Mesodermal cell (in vitro differentiated cells): ENCODE results near the gene USP16.

ENCODE experiments used
- H3K27ac ChIP-seq: 2 replicates; pipeline ENCODE4 v1.7.0; 2013; ENCODE audit warnings: mild to moderate bottlenecking, low read depth, low read length, moderate library complexity; ENCODE audit not compliant: severe bottlenecking
- H3K36me3 ChIP-seq: 2 replicates; pipeline ENCODE4 v1.7.1; 2013; ENCODE audit warnings: mild to moderate bottlenecking, low read length, moderate library complexity; ENCODE audit not compliant: control insufficient read depth, insufficient read depth
- H3K4me1 ChIP-seq: one replicate; pipeline ENCODE4 v1.7.1; 2013; ENCODE audit warnings: mild to moderate bottlenecking, low read length; ENCODE audit not compliant: insufficient read depth, control insufficient read depth, poor library complexity, severe bottlenecking
- H3K4me3 ChIP-seq: 2 replicates; pipeline ENCODE4 v1.7.0; 2013; ENCODE audit warnings: low read length, control low read depth, mild to moderate bottlenecking; ENCODE audit not compliant: insufficient read depth, poor library complexity, severe bottlenecking; ENCODE audit errors: extremely low read depth
- H3K9me3 ChIP-seq: 2 replicates; pipeline ENCODE4 v1.7.1; 2013; ENCODE audit warnings: mild to moderate bottlenecking, low read length, moderate library complexity; ENCODE audit not compliant: control insufficient read depth
- WGBS, 2 experiments: methylation state at CpG; one replicate each; pipeline ENCODE4 v1.1.5; 2013; ENCODE audit warnings: missing lambda C conversion rate in 2 of 2; ENCODE audit not compliant: insufficient coverage in 2 of 2; 5-methylcytosine and 5-hydroxymethylcytosine counted together

USP16 gene

DNA sequence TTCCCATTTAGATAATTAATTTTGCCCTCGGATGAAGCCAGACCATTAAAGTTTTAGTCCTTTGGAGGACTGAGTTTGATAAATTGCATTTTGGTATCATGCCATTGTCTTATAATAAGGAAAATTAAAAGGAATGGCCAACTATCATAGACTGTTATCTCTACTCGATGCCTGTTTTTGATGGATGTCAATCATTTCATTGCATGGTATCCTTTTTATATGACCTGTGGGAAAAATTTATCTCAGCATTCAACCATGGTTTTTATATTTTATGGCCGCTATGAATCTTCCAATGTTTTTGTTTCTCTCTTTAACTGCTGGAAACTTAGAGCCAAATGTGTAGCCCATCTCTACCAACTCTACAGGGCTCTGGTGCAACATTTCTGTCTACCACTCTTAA lies 58.8 kb downstream of the USP16 start:
- 88 to 93% methylated on average over 1 to 2 of the region's 3 CpGs for WGBS, 2 experiments
- Histone ChIP-seq H3K36me3 (no peaks in the 10 kb centered on the region), H3K27ac (no peak overlapping the region), H3K9me3 (no peaks in the 10 kb centered on the region), H3K4me1 (no peaks in the 10 kb centered on the region), H3K4me3 (no peak overlapping the region)

DNA sequence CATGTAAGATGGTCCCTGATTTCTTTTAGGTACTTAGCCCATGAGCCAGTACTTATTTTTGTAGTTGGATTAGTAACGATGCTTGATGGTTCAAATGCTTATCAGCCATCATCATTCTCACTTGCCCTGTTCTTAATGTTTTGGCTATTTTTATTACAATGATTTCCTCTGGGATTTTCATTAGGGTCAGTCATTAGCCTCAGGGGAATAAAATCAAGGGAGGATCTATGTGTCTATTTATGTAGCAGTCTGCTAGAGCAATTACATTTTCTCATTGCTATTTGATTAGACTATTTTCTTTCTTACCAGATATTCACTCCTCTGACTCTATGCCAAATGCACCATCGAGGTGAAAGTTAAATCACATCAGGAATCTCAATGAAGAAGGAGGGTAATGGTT lies 59.9 kb downstream of the USP16 start:
- H3K9me3 ChIP-seq = no peaks in the 10 kb centered on the region
- WGBS, 2 experiments = no CpG with 5 or more reads among the region's 2 CpGs
- H3K36me3 ChIP-seq = no peaks in the 10 kb centered on the region
- no peak overlapping the region for H3K27ac ChIP-seq
- no peak overlapping the region for H3K4me3 ChIP-seq
- H3K4me1 ChIP-seq = no peaks in the 10 kb centered on the region

DNA sequence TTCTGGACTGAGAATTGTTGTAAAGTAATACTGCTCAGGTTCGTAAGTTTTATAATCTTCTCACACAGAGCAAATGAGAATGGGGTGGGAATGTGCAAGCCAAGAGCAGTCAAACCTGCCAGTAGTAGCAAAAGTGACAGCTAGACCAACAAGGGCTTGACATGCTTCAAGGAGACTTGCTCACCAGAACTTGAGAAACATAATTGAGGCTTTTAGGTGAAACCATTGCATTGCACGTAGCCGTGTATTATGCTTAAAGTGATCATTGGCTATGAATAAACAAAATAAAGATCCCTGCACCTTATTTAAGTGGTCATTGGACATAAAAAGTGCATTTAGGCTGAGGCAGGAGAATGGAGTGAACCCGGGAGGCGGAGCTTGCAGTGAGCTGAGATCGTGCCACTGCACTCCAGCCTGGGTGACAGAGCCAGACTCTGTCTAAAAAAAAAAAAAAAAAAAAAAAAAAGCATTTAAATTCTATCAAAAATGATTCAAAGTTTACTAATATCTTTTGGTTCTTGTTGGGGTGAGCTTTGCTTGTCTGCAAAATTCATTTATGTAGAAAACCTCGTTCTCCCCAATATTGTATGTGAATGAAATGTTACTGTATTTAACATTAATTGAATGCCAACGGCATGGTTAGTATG lies 60.8 kb downstream of the USP16 start:
- H3K36me3 ChIP-seq = no peaks in the 10 kb centered on the region
- H3K9me3 ChIP-seq = no peaks in the 10 kb centered on the region
- H3K4me3 ChIP-seq = no peak overlapping the region
- H3K27ac ChIP-seq = no peak overlapping the region
- WGBS, 2 experiments = 100% methylated on average over 2 of the region's 8 CpGs; no CpG with 5 or more reads in 1 of the 2 experiments
- no peaks in the 10 kb centered on the region for H3K4me1 ChIP-seq

DNA sequence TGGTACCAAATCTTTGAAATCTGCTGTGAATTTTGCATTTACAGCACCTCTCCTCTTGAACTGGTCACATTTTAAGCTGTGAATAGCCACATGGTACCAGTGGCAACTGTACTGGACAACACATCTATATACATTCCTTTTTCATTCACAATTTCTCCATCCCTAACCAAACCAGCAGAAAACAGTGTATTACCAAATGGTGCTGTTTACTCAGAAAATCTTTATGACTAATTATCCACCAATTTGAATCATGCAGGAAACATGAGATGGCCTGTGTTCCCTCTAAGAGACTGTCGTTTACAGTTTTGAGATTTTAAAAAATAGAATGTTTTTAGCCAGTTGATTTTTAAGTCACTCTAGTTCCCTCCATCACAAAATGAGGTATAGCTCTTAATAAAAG lies 66.6 kb downstream of the USP16 start:
- Histone ChIP-seq H3K36me3 (no peaks in the 10 kb centered on the region), H3K9me3 (no peaks in the 10 kb centered on the region), H3K27ac (no peak overlapping the region), H3K4me1 (peaks cover 3% of the 10 kb centered on the region), H3K4me3 (no peak overlapping the region)
- no CpG with 5 or more reads among the region's 1 CpG for WGBS, 2 experiments

DNA sequence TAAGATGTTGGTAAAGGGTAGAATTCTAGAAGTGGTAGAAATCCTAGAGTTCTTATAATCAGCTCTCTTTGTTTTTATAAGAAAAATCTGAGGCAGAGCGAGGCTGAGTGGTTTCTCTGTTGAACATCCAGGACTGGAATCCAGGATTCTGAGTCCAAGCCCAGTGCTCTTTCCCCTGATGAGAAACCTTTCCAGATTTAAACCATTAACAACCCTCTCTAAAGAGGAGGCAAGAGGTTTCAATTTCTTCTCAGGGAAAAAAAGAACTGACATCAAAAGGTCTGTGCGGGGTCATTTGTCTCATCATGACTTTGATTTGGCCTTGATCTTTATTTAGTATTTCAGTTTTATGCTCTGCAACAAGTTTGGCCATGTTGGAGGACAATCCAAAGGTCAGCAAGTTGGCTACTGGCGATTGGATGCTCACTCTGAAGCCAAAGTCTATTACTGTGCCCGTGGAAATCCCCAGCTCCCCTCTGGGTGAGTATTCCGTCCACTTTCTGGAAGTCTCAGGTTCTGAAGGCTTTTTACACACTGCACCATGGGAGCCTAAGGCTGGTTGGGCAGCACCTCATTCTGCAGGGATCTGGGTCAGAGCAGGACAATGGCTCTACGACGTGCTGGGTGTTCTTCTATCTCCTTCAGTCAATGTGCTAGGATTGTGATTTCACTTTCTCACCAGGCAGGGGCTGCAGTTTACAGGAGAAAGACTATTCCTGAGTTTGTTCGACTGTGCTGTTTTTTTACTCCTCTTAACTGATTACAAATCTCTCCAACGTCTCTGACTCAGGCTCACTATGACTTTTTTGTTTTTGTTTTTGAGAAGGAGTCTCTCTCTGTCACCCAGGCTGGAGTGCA lies 67.9 kb downstream of the USP16 start:
- peaks cover 3% of the 10 kb centered on the region for H3K4me1 ChIP-seq
- 74 to 78% methylated on average over 5 to 8 of the region's 9 CpGs for WGBS, 2 experiments
- H3K27ac ChIP-seq = no peak overlapping the region
- no peaks in the 10 kb centered on the region for H3K9me3 ChIP-seq
- H3K4me3 ChIP-seq = no peak overlapping the region
- H3K36me3 ChIP-seq = no peaks in the 10 kb centered on the region

DNA sequence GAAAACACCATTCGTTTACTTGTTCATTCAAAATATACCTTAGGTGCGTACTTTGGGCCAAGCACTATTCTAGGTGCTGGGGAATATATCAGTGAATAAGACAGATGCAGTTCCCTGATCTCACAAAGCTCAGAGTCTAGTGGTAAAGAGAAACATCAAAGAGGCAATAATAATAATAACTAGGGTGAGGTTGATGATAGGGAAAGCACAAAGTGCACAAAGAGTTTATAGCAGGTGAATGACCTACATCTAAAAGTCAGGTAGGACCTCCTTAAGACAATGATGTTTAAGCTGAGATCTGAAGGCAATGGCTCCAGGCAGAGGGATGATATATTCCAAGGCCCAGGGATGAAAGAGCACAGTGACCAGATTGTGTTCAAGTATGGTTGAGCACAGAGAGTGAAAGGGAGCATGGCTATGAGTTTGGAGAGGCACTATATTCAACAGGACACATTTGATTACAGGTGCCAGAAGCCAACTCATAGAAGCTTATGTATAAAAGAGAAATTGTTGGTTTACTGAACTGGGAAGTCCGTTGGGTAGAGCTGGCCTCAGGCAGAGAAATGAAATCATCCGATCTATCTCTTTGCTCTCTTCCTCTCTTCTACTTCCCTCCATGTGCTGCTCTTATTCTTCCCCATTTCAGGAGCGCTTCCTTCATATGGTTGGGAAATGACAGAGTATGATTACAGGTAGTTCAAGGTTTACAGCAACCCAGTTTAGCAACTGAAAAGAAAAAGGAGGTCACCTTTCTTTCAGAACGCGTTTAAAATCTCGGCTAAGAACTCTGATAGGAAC lies 71.9 kb downstream of the USP16 start:
- H3K9me3 ChIP-seq = no peaks in the 10 kb centered on the region
- H3K4me1 ChIP-seq = peaks cover 5% of the 10 kb centered on the region
- no peaks in the 10 kb centered on the region for H3K36me3 ChIP-seq
- 85 to 89% methylated on average over 3 to 4 of the region's 8 CpGs for WGBS, 2 experiments
- no peak overlapping the region for H3K4me3 ChIP-seq
- no peak overlapping the region for H3K27ac ChIP-seq

DNA sequence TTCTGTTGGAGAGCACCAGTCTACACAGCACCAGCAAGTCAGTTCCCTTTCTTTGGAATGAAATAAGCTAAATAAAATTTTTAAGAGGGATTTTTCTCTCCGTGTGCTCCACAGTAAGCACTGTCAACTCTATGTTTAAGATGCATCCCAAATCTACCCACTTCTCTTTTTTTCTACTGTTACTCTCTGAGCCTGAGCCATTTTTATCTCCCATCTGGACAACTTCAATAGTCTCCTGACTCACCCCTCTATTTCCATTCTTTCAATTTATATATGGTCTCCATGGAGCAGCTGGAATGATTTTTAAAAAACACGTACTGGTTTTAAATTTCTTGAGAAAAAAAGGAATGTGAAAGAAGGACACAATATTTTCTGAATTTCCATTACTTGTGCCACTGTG lies 73.7 kb downstream of the USP16 start:
- H3K36me3 ChIP-seq = no peaks in the 10 kb centered on the region
- WGBS, 2 experiments = 86% methylated on average over 1 of the region's 2 CpGs; no CpG with 5 or more reads in 1 of the 2 experiments
- peaks cover 4% of the 10 kb centered on the region for H3K4me1 ChIP-seq
- no peaks in the 10 kb centered on the region for H3K9me3 ChIP-seq
- no peak overlapping the region for H3K4me3 ChIP-seq
- H3K27ac ChIP-seq = no peak overlapping the region

DNA sequence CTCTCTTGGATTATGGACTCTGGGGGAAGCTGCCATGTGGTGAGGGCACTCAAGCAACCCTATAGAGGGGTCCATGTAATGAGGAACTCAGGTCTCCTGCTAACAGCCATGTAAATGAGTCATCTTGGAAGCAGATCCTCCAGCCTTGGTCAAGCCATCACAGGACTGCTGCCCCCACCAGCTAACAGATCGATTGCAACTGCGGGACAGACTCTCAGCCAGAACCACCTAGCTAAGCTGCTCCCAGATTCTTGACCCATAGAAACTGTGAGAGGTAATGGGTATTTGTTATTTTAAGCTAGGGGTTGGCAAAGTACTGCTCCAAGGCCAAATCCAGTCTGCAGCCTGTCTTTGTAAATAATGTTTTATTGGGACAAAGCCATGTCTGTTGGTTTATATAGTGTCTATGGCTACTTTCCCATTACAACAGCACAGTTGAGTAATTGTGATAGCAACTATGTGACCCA lies 78.4 kb downstream of the USP16 start:
- Histone ChIP-seq H3K9me3 (no peaks in the 10 kb centered on the region), H3K4me3 (no peak overlapping the region), H3K27ac (no peak overlapping the region), H3K4me1 (peaks cover 22% of the 10 kb centered on the region), H3K36me3 (no peaks in the 10 kb centered on the region)
- 74 to 93% methylated on average over 2 of the region's 2 CpGs for WGBS, 2 experiments
